ENCODE measurements around the gene MPZL2. TPM values are rescaled to one million over a fixed set of nuclear protein-coding genes. Genes with fewer than 3 reads are reported as not detected.

Gene MPZL2
- total RNA-seq, 1 experiment from 2014 or later, result 69.9 TPM

GRCh38 chr11:118231461-118231860 is 32.6 kb downstream of the MPZL2 start:
- Mint-ChIP-seq H3K27me3 (ENCODE audit: insufficient read depth, unreplicated experiment) (no peaks in the 10 kb centered on the region), H3K9me3 (ENCODE audit: unreplicated experiment) (no peaks in the 10 kb centered on the region), H3K4me1 (ENCODE audit: low read depth, unreplicated experiment) (peaks cover 26% of the 10 kb centered on the region), H3K4me3 (ENCODE audit: unreplicated experiment) (no peak overlapping the region), H3K27ac (ENCODE audit: unreplicated experiment) (no peak overlapping the region), H3K36me3 (ENCODE audit: insufficient read depth, unreplicated experiment) (peaks cover 25% of the 10 kb centered on the region)
- no peak overlapping the region for H3K4me3 ChIP-seq (ENCODE audit: low read depth, low read length)
- CTCF ChIA-PET, result no interaction called here
- DNase-seq, result no peak
- BruUV-seq (replicated peaks), result no TSS peak
- TF ChIP-seq, protein P1, sequence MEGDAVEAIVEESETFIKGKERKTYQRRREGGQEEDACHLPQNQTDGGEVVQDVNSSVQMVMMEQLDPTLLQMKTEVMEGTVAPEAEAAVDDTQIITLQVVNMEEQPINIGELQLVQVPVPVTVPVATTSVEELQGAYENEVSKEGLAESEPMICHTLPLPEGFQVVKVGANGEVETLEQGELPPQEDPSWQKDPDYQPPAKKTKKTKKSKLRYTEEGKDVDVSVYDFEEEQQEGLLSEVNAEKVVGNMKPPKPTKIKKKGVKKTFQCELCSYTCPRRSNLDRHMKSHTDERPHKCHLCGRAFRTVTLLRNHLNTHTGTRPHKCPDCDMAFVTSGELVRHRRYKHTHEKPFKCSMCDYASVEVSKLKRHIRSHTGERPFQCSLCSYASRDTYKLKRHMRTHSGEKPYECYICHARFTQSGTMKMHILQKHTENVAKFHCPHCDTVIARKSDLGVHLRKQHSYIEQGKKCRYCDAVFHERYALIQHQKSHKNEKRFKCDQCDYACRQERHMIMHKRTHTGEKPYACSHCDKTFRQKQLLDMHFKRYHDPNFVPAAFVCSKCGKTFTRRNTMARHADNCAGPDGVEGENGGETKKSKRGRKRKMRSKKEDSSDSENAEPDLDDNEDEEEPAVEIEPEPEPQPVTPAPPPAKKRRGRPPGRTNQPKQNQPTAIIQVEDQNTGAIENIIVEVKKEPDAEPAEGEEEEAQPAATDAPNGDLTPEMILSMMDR (IDR thresholded peaks at IDR 0.05; ENCODE audit: insufficient read depth in 1 of 2, low read depth in 1 of 2, low read length in 1 of 2, severe bottlenecking in 1 of 2, unreplicated experiment in 1 of 2), result no peak
- POLR2A ChIA-PET, result no interaction called here
- no peaks in the 10 kb centered on the region for H3K27me3 ChIP-seq (replicated peaks; ENCODE audit: control insufficient read depth, insufficient read depth, low read length)
- intact Hi-C loops (cut with micrococcal nuclease; ENCODE audit: unreplicated experiment), result no loop called here
- no peaks in the 10 kb centered on the region for H3K9me3 ChIP-seq
- H3K36me3 ChIP-seq (ENCODE audit: control insufficient read depth, insufficient read depth, low read length), result peaks cover 9% of the 10 kb centered on the region
- H3K4me1 ChIP-seq, result peaks cover 30% of the 10 kb centered on the region

DNA sequence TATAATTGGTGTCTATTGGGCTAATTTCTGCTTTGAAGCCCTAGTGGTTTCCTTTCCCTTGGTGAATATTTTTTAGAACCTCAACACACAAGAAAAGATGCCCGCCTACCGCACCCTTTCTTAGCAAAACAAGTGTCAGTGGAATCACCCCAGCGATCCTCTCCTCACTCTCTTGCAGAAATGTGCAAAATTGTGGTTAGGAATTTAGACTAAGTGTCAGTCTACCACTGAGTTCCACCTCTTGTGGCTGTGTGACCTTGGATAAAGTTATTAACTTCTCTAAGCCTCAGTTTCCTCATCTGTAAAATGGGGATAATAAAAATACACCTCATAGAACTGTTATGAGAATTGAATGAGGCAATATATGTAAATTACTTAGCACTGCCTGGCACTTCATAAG is 34.0 kb downstream of the MPZL2 start:
- no peak overlapping the region for H3K27ac Mint-ChIP-seq (ENCODE audit: unreplicated experiment)
- no peaks in the 10 kb centered on the region for H3K9me3 Mint-ChIP-seq (ENCODE audit: unreplicated experiment)
- H3K27me3 Mint-ChIP-seq (ENCODE audit: insufficient read depth, unreplicated experiment), result no peaks in the 10 kb centered on the region
- no peaks in the 10 kb centered on the region for H3K9me3 ChIP-seq
- intact Hi-C loops (cut with micrococcal nuclease; ENCODE audit: unreplicated experiment), result no loop called here
- no TSS peak for BruUV-seq (replicated peaks)
- peaks cover 17% of the 10 kb centered on the region for H3K4me1 ChIP-seq
- no peak overlapping the region for H3K4me3 ChIP-seq (ENCODE audit: low read depth, low read length)
- peaks cover 13% of the 10 kb centered on the region for H3K4me1 Mint-ChIP-seq (ENCODE audit: low read depth, unreplicated experiment)
- POLR2A ChIA-PET, result no interaction called here
- H3K36me3 ChIP-seq (ENCODE audit: control insufficient read depth, insufficient read depth, low read length), result peaks cover 6% of the 10 kb centered on the region
- DNase-seq, result no peak
- H3K27me3 ChIP-seq (replicated peaks; ENCODE audit: control insufficient read depth, insufficient read depth, low read length), result no peaks in the 10 kb centered on the region
- peaks cover 24% of the 10 kb centered on the region for H3K36me3 Mint-ChIP-seq (ENCODE audit: insufficient read depth, unreplicated experiment)
- H3K4me3 Mint-ChIP-seq (ENCODE audit: unreplicated experiment), result no peak overlapping the region
- TF ChIP-seq, protein P1 (IDR thresholded peaks at IDR 0.05; ENCODE audit: insufficient read depth in 1 of 2, low read depth in 1 of 2, low read length in 1 of 2, severe bottlenecking in 1 of 2, unreplicated experiment in 1 of 2), result no peak
- CTCF ChIA-PET, result no interaction called here

- Histone ChIP-seq H3K4me3 (ENCODE audit: low read depth, low read length) (no peak overlapping the region), H3K27me3 (replicated peaks; ENCODE audit: control insufficient read depth, insufficient read depth, low read length) (no peaks in the 10 kb centered on the region), H3K4me1 (peaks cover 13% of the 10 kb centered on the region), H3K36me3 (ENCODE audit: control insufficient read depth, insufficient read depth, low read length) (peaks cover 5% of the 10 kb centered on the region), H3K9me3 (no peaks in the 10 kb centered on the region)
- POLR2A ChIA-PET, result no interaction called here
- BruUV-seq (replicated peaks), result no TSS peak
- TF ChIP-seq, protein P1 (IDR thresholded peaks at IDR 0.05; ENCODE audit: insufficient read depth in 1 of 2, low read depth in 1 of 2, low read length in 1 of 2, severe bottlenecking in 1 of 2, unreplicated experiment in 1 of 2), result no peak
- Mint-ChIP-seq H3K4me1 (ENCODE audit: low read depth, unreplicated experiment) (peaks cover 7% of the 10 kb centered on the region), H3K27me3 (ENCODE audit: insufficient read depth, unreplicated experiment) (no peaks in the 10 kb centered on the region), H3K4me3 (ENCODE audit: unreplicated experiment) (no peak overlapping the region), H3K9me3 (ENCODE audit: unreplicated experiment) (no peaks in the 10 kb centered on the region), H3K36me3 (ENCODE audit: insufficient read depth, unreplicated experiment) (peaks cover 17% of the 10 kb centered on the region), H3K27ac (ENCODE audit: unreplicated experiment) (no peak overlapping the region)
- intact Hi-C loops (cut with micrococcal nuclease; ENCODE audit: unreplicated experiment), result no loop called here
- CTCF ChIA-PET, result no interaction called here
- no peak for DNase-seq
These were observed 34.7 kb downstream of the MPZL2 start for GRCh38 chr11:118229274-118229847.
